Activated T-helper 9 cell treated with anti-CD3 and anti-CD28 coated beads, Interleukin-2, amount 50 U/mL, for 16 hours (primary cell): ENCODE measurements around the gene IGFBPL1.
"Not testable (repeated sequence)": the region's sequence is repeated elsewhere in the genome, so short reads cannot be mapped to it uniquely, and the experiment has no call there.

Experiments
- DNase-seq: peaks from one replicate; pipeline ENCODE4 v3.0.0-alpha.2; 2020; ENCODE audit warnings: low read depth

Gene IGFBPL1

DNA sequence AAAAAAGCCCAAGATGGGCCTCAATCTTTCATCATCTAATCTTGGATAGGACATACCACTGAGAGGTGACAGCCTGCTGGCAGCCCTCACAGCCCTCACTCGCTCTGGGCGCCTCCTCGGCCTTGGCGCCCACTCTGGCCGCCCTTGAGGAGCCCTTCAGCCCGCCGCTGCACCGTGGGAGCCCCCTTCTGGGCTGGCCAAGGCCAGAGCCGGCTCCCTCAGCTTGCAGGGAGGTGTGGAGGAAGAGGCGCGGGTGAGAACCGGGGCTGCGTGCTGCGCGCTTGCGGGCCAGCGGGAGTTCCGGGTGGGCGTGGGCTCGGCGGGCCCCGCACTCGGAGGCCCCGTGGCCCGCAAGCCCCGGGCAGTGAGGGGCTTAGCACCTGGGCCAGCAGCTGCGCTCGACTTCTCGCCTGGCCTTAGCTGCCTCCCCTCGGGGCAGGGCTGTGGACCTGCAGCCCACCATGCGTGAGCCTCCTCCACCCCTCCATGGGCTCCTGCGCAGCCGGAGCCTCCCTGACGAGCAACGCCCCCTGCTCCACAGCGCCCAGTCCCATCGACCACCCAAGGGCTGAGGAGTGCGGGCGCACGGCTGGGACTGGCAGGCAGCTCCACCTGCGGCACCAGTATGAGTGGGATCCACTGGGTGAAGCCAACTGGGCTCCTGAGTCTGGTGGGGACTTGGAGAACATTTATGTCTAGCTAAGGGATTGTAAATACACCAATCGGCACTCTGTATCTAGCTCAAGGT, 46.7 kb downstream of the IGFBPL1 start:
- not testable (repeated sequence) for DNase-seq

DNA sequence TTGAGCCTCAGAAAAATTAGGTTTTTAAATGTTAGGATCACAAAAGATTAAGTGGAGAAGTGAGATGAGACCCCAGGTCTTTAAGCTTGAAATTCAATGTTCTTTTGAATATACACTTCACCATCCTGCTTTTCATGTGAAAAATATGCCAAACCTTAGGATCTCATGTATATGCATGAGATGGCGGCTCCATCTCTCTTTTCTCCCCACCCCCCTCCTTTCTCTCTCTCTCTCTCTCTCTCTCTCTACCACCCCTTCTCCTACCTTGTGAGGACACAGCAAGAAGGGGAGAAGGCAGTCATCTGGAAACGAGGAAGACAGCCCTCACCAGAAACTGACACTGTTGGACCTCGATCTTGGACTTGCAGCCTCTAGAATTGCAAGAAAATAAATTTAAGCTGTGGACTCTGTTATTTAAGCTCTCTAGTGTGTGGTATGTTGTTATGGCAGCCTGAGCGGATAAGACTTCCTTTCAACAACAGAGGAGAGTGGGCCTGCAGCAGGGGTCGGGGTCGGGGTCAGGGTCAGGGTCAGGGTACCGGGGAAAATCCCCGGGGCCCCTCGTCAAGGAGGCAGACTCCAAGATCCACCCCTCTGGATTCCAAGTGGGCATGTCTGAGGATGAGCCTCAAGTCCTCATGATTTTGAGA, 48.1 kb downstream of the IGFBPL1 start:
- DNase-seq, result no peak

DNA sequence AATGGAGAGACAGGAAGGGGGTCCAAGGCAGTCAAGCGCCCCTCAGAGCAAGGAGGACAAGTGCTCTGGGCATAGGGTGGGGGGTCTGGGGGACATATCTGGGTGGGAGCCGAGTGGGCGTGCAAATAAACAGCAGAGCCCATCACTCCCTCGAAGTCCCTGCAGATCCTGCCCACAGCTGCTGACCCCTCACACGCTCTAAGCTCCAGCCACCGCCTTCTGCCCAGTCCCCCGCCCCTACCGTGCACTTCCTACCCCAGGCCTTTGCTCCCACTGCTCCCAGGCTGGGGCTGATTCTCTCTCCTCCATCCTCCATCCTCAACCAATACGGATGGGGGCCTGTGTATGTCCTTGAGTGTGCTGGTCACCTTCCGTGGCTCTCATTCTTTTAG, 48.7 kb downstream of the IGFBPL1 start:
- no peak for DNase-seq

DNA sequence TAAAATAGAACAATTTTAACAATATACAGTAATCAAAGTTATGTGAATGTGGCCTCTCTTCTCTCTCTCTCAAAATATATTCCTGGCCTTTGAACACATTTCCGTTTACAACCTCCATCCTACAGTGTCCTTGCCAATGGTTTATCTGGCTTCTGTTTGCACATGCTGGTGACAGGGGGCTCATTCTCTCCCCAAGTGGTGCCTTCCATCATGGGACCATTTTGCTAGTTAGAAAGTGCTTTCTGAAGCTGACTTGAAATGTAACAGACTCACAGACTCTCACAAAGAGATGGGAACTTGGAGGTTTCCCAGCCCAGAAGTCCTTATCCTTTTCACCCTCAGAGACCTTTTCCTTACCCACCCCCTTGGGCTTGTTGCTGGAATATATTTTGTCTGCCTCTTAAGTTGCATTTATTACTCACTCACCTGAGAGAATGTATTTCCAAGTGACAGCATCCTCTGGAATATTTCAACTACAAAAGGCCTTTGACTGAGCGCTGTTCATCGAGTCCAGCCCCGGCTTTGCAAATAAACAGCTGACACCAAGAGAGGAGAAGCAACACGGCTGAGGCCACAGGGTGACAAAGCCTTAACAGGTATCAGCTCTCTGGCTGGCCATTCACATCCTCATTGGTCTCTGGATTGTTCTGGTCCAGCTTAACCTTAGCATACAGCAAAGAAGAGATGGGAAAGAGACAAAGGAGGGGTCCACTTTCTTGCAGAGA, 49.2 kb downstream of the IGFBPL1 start:
- no peak for DNase-seq

DNA sequence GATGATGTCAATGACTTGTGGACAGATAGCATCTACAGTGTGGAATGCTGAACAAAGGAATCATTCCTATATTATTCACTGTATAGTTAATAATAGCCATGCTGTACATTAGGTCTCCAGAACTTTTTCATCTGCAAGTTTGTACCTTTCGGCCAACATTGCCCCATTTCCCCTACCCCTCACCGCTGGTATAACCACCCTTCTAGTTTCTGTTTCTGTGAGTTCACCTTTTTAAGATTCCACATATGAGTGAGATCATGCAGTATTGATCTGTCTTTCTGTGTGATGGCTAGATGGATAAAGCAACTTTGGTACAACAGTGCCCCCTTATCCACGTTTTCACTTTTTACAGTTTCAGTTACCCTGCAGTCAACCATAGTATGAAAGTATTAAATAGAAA, 50.6 kb downstream of the IGFBPL1 start:
- no peak for DNase-seq

DNA sequence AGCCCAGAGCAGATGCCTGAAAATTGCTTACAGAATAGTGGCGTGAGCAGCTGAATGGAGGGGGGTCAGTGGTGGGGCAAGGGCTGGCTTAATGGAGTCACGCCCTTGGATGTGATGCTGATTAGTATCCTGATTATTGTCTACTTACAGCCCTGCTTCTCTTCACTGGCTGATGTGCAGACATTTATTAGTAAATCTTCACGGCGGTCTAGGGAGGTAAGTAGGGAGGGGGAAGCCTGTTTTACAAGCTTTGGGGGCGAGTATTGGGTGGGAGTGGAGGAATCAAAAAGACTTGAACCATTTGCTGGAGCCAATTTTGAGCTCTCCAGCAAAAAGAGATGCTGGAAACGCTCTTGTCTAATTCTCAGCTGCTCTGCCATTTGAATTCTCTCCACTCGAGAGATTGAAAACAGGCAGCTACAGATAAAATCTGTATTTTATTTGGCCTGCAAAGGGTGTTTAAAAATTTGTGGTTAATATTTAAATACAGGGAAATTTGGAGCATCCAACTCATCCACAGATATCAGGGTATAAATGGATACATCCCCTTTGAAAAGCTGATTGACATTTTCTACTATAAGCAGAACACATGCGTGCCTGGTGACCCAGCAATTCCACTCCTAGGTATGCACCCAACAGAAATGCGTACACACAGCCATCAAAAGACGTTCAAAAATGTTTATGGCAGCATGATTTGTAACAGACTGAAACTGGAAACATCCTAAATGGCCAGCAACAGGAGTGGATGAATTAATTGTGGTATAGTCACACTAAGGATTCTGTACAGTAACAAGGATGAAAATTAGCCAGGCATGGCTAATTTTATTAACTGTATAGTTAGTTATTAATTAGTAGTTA, 51.3 kb downstream of the IGFBPL1 start:
- DNase-seq, result no peak

DNA sequence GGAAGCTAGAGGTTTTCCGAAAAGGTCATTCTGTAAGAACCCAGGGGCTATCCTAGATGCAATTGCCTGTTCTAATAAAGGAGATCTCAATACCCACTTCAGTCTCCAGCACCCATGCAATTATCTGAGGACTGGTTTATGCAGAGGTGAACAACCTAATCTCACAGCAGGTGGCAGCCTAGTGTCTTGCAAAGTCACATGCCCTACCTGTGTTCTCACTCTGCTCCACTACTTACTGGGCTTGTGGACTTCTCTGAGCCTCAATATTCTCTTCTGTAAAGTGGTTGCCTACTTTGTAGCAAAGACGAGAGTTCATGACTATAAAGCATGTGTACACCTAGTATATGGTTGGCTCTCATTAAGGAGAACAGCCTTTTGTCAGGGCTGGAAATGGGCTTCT, 52.8 kb downstream of the IGFBPL1 start:
- no peak for DNase-seq

DNA sequence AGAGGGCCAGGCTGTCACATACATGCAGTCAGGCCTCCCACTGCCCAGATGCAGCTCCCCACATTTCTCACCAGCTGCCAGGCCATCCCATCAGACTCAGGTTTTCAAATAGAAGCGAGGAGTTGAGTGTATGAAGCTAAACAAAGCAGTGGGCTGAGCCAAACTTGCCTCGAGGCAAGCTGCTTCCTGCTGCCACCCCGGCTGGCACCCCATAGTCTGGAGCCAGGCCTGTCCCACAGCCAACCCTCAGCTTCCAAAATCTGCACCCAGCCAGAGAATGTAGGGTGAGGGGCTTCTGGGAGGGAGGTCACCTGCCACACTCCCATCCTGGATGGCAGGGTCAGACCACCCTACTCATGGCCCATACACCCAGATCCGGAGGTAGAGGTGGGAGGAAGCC, 54.1 kb downstream of the IGFBPL1 start:
- no peak for DNase-seq

DNA sequence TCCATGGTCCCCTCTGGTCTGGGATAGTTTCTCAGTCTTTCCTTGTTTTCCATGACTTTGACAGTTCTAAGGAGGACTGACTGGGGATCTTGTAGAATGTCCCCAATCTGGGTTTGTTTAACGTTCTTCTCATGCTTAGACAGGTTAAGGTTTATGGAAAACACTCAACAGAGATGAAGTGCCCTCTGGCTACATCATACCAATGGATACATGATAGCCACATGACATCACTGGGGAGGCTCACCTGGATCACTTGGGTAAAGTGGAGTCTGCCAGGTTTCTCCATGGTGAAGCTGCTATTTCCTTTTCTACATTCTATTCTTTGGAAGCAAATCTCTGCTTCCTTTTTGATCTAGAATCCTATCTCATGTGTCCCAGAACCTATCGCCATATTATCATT, 55.5 kb downstream of the IGFBPL1 start:
- DNase-seq, result no peak

DNA sequence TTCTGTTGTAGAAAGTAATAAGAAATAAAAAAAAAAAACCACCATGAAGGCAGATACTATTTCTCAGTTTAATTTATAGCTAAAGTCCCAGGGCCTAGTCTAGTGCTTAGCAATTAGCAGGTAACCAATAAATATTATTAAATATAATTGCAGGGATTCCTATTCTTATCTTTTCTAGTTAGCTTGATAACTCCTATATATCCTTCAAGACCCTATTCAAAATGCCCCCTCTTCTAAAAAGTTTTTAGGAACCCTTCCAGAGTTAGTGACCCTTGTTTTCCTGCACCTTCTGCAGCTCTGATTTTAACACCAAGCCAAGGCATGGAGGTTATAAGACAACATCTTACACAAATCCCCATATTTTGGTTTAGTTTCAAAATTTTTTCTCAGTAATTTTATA, 56.4 kb downstream of the IGFBPL1 start:
- DNase-seq, result no peak

DNA sequence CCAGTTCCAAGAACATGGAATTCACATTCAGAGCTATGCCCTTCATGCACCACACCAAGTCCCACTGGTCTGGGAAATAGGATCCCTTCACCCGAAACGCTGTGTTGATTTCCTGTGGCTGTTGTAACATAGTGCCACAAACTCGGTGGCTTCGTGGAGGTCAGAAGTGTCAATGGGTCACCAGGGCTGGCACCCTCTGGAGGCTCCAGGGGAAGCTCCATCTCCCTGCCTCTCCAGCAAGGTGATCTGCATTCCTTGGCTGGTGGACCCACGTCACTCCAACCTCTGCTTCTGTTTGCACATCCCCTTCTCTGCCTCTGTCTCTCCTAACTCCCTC, 60.7 kb downstream of the IGFBPL1 start:
- DNase-seq, result no peak

DNA sequence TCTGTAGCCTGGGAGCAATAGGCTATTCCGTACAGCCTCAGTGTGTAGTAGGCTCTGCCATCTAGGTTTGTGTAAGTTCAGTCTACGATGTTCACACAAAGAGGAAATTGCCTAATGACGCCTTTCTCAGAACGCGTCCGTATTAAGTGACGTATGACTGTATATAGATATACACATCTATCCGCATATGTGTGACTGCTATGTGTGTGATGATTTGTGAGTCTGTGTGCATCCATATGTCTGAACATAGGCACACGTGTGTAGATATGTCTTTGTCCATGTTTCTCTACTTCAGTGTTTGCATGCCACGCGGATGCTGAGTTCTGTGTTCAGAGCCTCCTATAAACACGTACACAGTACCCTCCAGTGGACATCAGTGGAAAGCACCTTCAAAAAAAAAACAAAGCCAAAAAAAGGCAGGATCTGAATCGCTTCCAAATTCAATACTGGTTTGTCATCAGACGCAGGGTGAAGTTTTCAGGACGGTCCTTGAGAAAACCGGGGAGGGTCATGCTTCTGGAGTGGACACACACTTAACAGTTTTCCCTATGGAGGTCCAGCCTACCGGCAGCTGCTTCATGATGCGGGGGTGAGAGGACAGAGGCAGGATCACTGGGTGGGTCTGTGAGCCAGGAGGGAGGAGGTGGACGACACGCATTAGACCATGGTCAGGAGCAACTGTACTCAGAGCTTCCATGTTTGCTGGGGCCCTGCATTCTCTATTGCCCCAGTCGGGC, 61.2 kb downstream of the IGFBPL1 start:
- DNase-seq, result no peak

DNA sequence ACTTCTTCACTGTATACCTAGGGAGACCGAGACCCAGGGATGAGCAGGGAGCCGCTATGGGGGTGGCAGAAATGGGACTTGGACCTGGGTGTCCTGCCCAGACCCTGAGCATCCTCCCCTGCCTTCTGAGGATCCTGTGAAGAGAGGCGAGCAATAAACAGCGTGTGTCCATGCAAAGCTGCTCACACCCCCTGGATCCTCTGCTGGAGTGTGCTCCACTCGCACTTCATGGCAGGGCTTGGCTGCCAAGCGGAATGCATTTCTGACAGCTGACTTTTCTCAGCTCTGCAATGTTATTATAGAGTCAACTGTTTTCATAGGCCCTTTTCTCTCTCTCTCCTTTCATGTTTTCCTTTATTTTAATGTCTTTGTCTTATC, 62.8 kb downstream of the IGFBPL1 start:
- DNase-seq, result no peak

DNA sequence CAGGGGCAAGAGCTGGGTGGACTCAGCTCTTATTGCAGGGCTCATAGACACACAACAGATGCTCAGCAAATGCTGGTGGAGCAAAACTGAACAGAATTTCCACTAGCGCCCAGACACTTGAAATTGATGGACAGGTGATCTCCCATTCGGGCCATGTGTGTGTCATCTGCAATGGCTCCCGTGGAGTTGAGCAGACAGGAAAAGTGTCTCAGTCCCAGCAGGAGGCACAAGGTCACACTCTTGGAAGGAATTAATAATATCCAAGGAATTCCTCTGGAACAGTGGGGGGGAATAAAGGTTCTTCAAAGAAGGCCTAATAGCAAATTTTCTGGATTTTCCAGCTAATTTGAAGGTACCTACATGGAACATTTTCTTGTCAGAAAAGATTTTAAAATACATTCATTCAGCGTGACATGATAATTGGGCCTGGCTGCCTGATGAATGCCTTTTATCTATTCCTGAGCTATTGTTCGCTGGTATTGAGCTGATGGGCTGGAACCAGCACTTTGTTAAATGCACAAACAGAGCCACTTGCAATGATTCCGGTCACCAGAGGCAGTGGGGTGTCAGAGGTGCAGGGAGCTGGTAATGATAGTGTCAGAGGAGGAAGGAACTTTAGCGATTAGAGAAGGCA, 63.3 kb downstream of the IGFBPL1 start:
- DNase-seq, result no peak

DNA sequence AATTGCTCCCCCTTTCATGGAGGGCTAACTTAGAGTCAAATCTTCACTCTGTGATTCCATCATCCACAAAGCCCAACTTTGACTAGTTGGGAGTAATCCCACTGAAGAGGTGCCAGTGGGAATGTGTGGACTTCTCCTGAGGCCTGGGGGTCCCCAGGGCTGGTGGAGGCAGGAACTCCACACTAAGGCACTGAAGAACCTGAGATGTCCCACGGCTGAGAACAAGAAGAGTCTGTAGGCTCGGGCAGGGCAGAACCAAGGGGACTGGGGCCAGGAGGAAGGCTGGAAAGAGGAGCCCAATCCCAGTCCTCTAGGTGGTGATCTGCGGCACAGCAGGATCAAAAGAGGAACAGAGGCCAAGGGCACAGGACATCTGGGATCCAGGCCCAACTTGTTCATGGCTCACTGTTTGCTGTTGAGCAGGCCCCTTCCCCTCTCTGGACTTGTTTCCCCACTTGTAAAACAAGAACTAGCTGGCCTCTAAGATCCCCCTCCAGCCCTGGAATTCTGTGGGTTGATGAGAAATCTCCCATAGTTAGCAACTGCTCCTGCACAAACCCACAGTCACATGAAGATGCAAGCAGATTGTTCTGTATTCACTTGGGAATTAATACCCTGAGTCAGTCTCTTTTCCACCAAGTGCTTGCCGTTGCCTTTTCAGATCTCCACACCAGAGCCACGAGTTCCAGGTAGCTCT, 64.4 kb downstream of the IGFBPL1 start:
- no peak for DNase-seq

DNA sequence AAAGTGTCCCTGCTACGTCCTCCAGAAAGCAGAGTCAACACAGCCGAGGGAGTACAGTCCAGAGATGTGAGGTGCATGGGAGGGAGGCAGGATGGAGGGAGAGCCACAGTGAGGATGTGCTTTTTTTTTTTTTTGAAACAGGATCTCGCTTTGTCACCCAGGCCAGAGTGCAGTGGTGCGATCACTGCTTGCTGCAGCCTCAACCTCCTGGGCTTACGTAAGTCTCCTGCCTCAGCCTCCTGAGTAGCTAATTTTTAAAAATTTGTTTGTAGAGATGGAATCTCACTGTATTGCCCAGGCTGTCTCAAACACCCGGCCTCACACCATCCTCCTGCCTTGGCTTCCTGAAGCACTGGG, 65.0 kb downstream of the IGFBPL1 start:
- no peak for DNase-seq

DNA sequence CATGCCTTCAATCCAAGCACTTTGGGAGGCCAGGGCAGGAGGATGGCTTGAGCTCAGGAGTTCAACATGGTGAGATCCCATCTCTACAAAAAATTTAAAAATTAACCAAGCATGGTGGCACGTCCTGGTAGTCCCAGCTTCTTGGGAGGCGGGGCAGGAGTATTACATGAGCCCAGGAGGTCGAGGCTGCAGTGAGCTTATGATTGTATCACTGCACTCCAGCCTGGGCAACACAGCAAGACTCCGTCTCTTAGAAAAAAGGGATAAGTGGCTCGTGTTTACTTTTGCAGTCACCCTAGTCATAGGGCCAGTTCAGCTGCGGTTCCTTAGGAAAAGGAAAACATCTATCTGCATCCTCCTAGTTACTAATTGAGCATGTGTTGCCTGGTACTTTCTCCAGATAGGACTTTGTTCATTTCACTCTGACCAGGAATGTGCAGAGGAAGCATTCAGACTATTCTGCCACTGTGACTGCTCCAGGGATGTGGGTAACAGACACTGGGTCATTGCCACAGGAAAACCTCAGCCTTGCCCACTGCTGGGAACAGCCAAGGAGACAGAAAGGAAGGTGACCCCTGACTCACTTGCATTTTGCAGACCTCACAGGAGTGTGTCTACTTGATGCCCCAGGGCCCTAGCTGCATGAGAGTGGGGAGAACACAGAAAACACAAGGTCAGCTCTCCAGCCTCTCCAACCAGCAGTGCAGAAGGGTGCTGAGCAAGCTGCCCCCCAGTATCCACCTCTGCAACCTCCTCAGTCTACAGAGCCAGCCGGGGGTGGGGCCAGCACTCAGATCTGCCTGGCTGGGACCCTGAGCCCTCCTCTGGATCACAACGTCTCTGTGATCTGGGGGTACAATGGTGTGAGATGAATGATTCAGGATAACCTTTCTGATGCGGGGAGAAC, 65.6 kb downstream of the IGFBPL1 start:
- DNase-seq, result no peak

DNA sequence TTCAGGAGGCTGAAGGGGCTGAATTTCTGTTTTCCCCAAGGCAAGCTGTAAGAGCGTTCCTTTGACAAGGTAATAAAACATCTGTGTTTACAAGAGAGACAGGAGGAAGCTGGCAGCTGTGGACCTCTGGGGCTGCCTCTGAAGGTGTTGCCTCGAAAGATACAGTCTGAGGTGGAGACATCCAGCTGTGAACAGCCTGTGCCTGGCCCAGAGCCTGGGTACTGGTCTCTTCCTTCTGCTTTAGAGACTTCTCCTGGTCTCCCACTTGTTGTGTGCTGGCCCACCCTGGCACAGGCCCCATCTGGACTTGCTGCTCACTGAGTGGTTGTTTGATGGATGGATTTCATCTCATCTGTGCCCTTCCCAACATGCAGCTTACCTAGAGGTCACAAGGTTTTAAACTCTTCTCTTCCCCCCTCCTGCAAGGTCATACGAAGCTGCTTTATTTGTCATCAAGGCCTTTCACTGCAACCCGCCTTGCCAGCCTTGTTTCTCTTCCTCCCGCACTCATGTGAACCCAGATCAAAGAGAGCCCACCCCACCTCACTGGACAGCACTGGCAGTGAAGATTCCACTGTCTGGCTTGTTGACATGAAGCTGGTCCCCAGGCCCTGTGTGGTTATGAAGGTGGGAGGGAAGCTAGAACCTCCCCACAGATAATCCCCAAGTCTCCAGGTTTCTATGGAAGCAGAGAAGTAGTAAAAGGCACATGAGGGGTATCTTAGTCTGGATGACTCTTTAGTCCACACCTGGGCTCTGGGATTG, 66.7 kb downstream of the IGFBPL1 start:
- DNase-seq, result no peak

DNA sequence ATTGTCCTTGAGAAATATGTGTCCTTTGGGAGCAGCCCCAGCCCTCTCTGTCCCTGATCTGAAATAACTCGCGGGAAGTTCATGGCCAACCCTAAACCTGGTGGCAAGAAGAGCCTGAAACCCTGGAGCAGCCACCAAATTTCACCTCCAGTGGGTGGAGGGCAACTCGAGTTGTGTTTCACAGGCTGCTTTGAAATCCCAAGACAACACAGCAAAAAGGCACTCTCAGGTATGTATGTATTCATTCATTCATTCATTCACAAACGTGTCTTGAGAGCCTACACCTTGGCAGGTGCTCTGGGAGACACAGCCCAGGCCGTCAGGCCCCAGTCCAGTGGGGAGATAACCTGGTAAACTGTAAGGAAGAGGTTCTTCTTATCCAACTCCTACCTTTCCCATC, 67.4 kb downstream of the IGFBPL1 start:
- DNase-seq, result no peak
